ENCODE data around the gene MTOR.

Gene MTOR

DNA sequence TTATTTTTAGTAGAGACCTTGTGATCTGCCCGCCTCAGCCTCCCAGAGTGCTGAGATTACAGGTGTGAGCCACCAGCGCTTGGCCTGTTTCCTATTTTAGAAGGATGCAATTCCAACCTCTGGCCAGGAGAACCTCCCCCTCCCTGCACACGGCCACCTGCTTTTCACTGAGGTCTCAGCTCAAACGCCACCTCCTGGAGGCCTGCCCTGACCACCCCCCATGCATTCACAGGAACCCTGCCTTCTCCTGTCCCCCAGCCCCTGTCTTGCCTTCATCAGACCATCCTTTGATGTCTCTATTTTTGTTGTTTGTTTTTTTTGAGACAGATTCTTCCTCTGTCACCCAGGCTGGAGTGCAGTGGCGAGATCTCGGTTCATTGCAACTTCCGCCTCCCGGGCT, 204.9 kb downstream of the MTOR start:
- no peak for DNase-seq (ENCODE audit: low read depth)
- TF ChIP-seq, protein P1, sequence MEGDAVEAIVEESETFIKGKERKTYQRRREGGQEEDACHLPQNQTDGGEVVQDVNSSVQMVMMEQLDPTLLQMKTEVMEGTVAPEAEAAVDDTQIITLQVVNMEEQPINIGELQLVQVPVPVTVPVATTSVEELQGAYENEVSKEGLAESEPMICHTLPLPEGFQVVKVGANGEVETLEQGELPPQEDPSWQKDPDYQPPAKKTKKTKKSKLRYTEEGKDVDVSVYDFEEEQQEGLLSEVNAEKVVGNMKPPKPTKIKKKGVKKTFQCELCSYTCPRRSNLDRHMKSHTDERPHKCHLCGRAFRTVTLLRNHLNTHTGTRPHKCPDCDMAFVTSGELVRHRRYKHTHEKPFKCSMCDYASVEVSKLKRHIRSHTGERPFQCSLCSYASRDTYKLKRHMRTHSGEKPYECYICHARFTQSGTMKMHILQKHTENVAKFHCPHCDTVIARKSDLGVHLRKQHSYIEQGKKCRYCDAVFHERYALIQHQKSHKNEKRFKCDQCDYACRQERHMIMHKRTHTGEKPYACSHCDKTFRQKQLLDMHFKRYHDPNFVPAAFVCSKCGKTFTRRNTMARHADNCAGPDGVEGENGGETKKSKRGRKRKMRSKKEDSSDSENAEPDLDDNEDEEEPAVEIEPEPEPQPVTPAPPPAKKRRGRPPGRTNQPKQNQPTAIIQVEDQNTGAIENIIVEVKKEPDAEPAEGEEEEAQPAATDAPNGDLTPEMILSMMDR (IDR thresholded peaks at IDR 0.05; ENCODE audit: low read length, missing control alignments), result no peak
- no peak overlapping the region for H3K4me3 ChIP-seq (replicated peaks; ENCODE audit: low read depth, low read length)
